ENCODE measurements around the gene PHOSPHO2. TPM values are rescaled to one million over a fixed set of nuclear protein-coding genes. Genes with fewer than 3 reads are reported as not detected.

PHOSPHO2 gene
- total RNA-seq, 2 experiments from 2014 or later, result 4.5 to 6.5 TPM

- POLR2A ChIA-PET, result interaction anchor here (0.6 kb wide), 1 partner anchor 193 kb away, joined by 3 read pairs; no protein-coding TSS in a partner anchor
- H3K27ac Mint-ChIP-seq, result no peak overlapping the region
- H3K4me3 ChIP-seq (ENCODE audit: low read length), result no peak overlapping the region
- peaks cover 0 to 4% of the 10 kb centered on the region in 2 experiments for H3K9me3 ChIP-seq (ENCODE audit: control insufficient read depth in 1 of 2, insufficient read depth in 1 of 2, low read length in 2 of 2)
- no peak for TF ChIP-seq CTCF (IDR thresholded peaks at IDR 0.05)
- peaks cover 18% of the 10 kb centered on the region for H3K4me1 Mint-ChIP-seq (ENCODE audit: low read depth)
- H3K27me3 ChIP-seq (ENCODE audit: control insufficient read depth in 1 of 2, insufficient read depth in 2 of 2, low read length in 2 of 2), result peaks cover 0 to 5% of the 10 kb centered on the region in 2 experiments
- H3K36me3 ChIP-seq (ENCODE audit: insufficient read depth, low read length), result no peaks in the 10 kb centered on the region
- CTCF ChIA-PET, result interaction anchor here (0.8 kb wide), 1 partner anchor 27 kb away, joined by 4 read pairs; no protein-coding TSS in a partner anchor
- H3K4me3 Mint-ChIP-seq, result no peak overlapping the region
- H3K36me3 Mint-ChIP-seq (ENCODE audit: low read depth), result peaks cover 8% of the 10 kb centered on the region
- intact Hi-C loops (cut with DNase I, micrococcal nuclease), result loop anchor here (5.0 to 10.0 kb wide), 6 partner anchors 106 to 1744 kb away; partner anchors contain the start of genes BBS5 (in 2 of the 2), DCAF17 (in 1 of the 2), METTL5 (in 1 of the 2) and METTL8 (in 1 of the 2)
- no peak overlapping the region for H3K27ac ChIP-seq (ENCODE audit: low read depth in 1 of 2, low read length in 2 of 2)
- DNase-seq, result no peak
- ATAC-seq (ENCODE audit: poor library complexity), result no peak
- peaks cover 9% of the 10 kb centered on the region for H3K9me3 Mint-ChIP-seq
- peaks cover 18% of the 10 kb centered on the region for H3K4me1 ChIP-seq (ENCODE audit: insufficient read depth, low read length)
- H3K27me3 Mint-ChIP-seq, result no peaks in the 10 kb centered on the region
Measured at GRCh38 chr2:169690958-169691357, 3.3 kb upstream of the PHOSPHO2 start.

- POLR2A ChIA-PET, result interaction anchor here (1.1 kb wide), 1 partner anchor 108 kb away, joined by 3 read pairs; the partner anchor contains the start of gene PPIG
Measured at GRCh38 chr2:169692718-169693117, 1.6 kb upstream of the PHOSPHO2 start.

GRCh38 chr2:169693360-169693759, 909 bp upstream of the PHOSPHO2 start:
- POLR2A ChIA-PET, result interaction anchor here (0.6 to 1.5 kb wide), 3 partner anchors 9 to 109 kb away, joined by 3 read pairs; partner anchors contain the start of genes PPIG and SSB
- DNase-seq, result peak in 5 of 14 experiments; percentile 11 to 66 (median 28)
- Mint-ChIP-seq H3K36me3 (ENCODE audit: low read depth) (peaks cover 8% of the 10 kb centered on the region), H3K4me3 (peak overlapping the region; percentile 91), H3K4me1 (ENCODE audit: low read depth) (peaks cover 18% of the 10 kb centered on the region), H3K9me3 (peaks cover 9% of the 10 kb centered on the region), H3K27ac (peak overlapping the region; percentile 95), H3K27me3 (no peaks in the 10 kb centered on the region)
- H3K4me3 ChIP-seq (ENCODE audit: low read length), result no peak overlapping the region
- CTCF ChIA-PET, result interaction anchor here (1.6 to 2.9 kb wide), 2 partner anchors 83 to 131 kb away, joined by 3 to 15 read pairs; partner anchors contain the start of gene METTL5
- ATAC-seq (ENCODE audit: poor library complexity), result no peak
- intact Hi-C loops (cut with DNase I, micrococcal nuclease), result loop anchor here (2.0 to 10.0 kb wide), 8 partner anchors 104 to 1741 kb away; partner anchors contain the start of genes BBS5 (in 2 of the 2), METTL5 (in 2 of the 2), PPIG (in 2 of the 2) and DCAF17 (in 1 of the 2)
- H3K4me1 ChIP-seq (ENCODE audit: insufficient read depth, low read length), result peaks cover 18% of the 10 kb centered on the region
- peak overlapping the region in 1 of 2 donors; percentile 91 for H3K27ac ChIP-seq (ENCODE audit: low read depth in 1 of 2, low read length in 2 of 2)
- peaks cover 0 to 4% of the 10 kb centered on the region in 2 experiments for H3K9me3 ChIP-seq (ENCODE audit: control insufficient read depth in 1 of 2, insufficient read depth in 1 of 2, low read length in 2 of 2)
- no peaks in the 10 kb centered on the region for H3K36me3 ChIP-seq (ENCODE audit: insufficient read depth, low read length)
- peaks cover 0 to 5% of the 10 kb centered on the region in 2 experiments for H3K27me3 ChIP-seq (ENCODE audit: control insufficient read depth in 1 of 2, insufficient read depth in 2 of 2, low read length in 2 of 2)
- TF ChIP-seq CTCF (IDR thresholded peaks at IDR 0.05), result no peak

More at GRCh38 chr2:169692718-169693117, 1.6 kb upstream of the PHOSPHO2 start:
- Mint-ChIP-seq H3K27me3 (no peaks in the 10 kb centered on the region), H3K27ac (no peak overlapping the region), H3K4me1 (ENCODE audit: low read depth) (peaks cover 18% of the 10 kb centered on the region), H3K36me3 (ENCODE audit: low read depth) (peaks cover 8% of the 10 kb centered on the region), H3K9me3 (peaks cover 9% of the 10 kb centered on the region), H3K4me3 (no peak overlapping the region)
- DNase-seq (no peak), ATAC-seq (ENCODE audit: poor library complexity) (no peak)
- Histone ChIP-seq H3K36me3 (ENCODE audit: insufficient read depth, low read length) (no peaks in the 10 kb centered on the region), H3K27me3 (ENCODE audit: control insufficient read depth in 1 of 2, insufficient read depth in 2 of 2, low read length in 2 of 2) (peaks cover 0 to 5% of the 10 kb centered on the region in 2 experiments), H3K27ac (ENCODE audit: low read depth in 1 of 2, low read length in 2 of 2) (no peak overlapping the region), H3K4me3 (ENCODE audit: low read length) (no peak overlapping the region), H3K9me3 (ENCODE audit: control insufficient read depth in 1 of 2, insufficient read depth in 1 of 2, low read length in 2 of 2) (peaks cover 0 to 4% of the 10 kb centered on the region in 2 experiments), H3K4me1 (ENCODE audit: insufficient read depth, low read length) (peaks cover 18% of the 10 kb centered on the region)
- intact Hi-C loops (cut with DNase I, micrococcal nuclease), result loop anchor here (2.0 to 10.0 kb wide), 8 partner anchors 105 to 1742 kb away; partner anchors contain the start of genes BBS5 (in 2 of the 2), METTL5 (in 2 of the 2), PPIG (in 2 of the 2) and DCAF17 (in 1 of the 2)
- no peak for TF ChIP-seq CTCF (IDR thresholded peaks at IDR 0.05)
- CTCF ChIA-PET, result interaction anchor here (2.9 kb wide), 1 partner anchor 132 kb away, joined by 15 read pairs; the partner anchor contains the start of gene METTL5

Data from CD4-positive, alpha-beta T cell (primary cell).